GM20000 (cell line): ENCODE measurements around the gene TMEM250.

ENCODE experiments used
- DNase-seq: peaks from one replicate; pipeline ENCODE4 v3.0.0; 2012; ENCODE audit warnings: low spot score
- CTCF ChIP-seq: IDR thresholded peaks from 2 replicates; pipeline ENCODE4 v1.5.1; 2012; ENCODE audit warnings: mild to moderate bottlenecking, control low read depth; ENCODE audit errors: extremely low read depth, missing control alignments

TMEM250 gene

GRCh38 chr9:136093995-136094881 lies 24.4 kb downstream of the TMEM250 start:
- TF ChIP-seq CTCF = no peak
- no peak for DNase-seq

GRCh38 chr9:136093346-136093986 lies 25.2 kb downstream of the TMEM250 start:
- TF ChIP-seq CTCF = no peak
- DNase-seq = no peak

GRCh38 chr9:136092741-136093140 lies 25.9 kb downstream of the TMEM250 start:
- DNase-seq = no peak
- no peak for TF ChIP-seq CTCF

GRCh38 chr9:136092353-136092650 lies 26.4 kb downstream of the TMEM250 start:
- DNase-seq = no peak
- TF ChIP-seq CTCF = no peak

GRCh38 chr9:136091582-136092352 lies 26.9 kb downstream of the TMEM250 start:
- DNase-seq = no peak
- TF ChIP-seq CTCF = no peak

GRCh38 chr9:136090768-136091581 lies 27.7 kb downstream of the TMEM250 start:
- DNase-seq = no peak
- TF ChIP-seq CTCF = no peak
